Vagina (tissue), 2 donors: ENCODE results near the gene PRIM2.
"Not testable (repeated sequence)": the region's sequence is repeated elsewhere in the genome, so short reads cannot be mapped to it uniquely, and the experiment has no call there.

Experiments used
- CTCF ChIP-seq, 3 experiments: fragments of 450-650 bp in 2 of 3; fragments of 200-600 bp in 1 of 3; sonication (generic) in 1 of 3; IDR thresholded peaks; one replicate each; pipeline ENCODE4 v1.5.1; 2017 to 2019; ENCODE audit warnings: antibody characterized with exemption in 3 of 3, mild to moderate bottlenecking in 2 of 3, moderate library complexity in 2 of 3
- POLR2A ChIP-seq, 2 donors: fragments of 450-650 bp; IDR thresholded peaks; one replicate each; pipeline ENCODE4 v1.6.1; 2017; ENCODE audit warnings: antibody characterized with exemption in 2 of 2, mild to moderate bottlenecking in 2 of 2, moderate library complexity in 2 of 2

GRCh38 chr6:57557855-57558254 lies 240.4 kb downstream of the PRIM2 start:
- not testable (repeated sequence) for TF ChIP-seq POLR2A, CTCF (IDR thresholded peaks at IDR 0.05)
